ENCODE measurements around the gene CYP11A1. TPM values are rescaled to one million over a fixed set of nuclear protein-coding genes. Genes with fewer than 3 reads are reported as not detected.
A peak's percentile ranks its signal among the peaks of the same experiment; 100 is the strongest.
"Not testable (repeated sequence)": the region's sequence is repeated elsewhere in the genome, so short reads cannot be mapped to it uniquely, and the experiment has no call there.

Gene CYP11A1
- total RNA-seq, 2 experiments from 2014 or later, result 0.29 to 0.31 TPM

DNA sequence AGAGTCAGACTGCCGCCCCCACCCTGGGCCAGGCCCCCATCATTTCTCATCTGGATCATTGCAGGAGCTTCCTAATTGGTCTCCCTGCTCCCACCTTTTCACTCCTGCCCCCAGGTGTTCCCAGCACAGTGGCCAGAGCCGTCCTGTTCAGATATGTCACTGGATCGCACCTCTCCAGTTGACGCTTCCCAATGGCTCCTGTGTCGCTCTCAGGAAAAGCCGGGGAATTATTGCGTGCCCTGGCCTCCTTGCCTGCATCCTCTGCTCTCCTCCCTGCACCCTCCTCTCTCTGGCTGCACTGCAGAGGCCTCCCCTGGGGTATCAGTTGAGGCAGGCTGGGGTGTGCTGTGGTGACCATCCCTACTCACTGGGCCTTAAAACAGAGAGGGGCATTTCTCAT is 25.5 kb upstream of the CYP11A1 start:
- POLR2A ChIA-PET, result interaction anchor here (1.8 to 6.1 kb wide), 2 partner anchors 8 to 10 kb away, joined by 8 to 47 read pairs; no protein-coding TSS in a partner anchor
- Mint-ChIP-seq H3K36me3 (ENCODE audit: low read depth) (no peaks in the 10 kb centered on the region), H3K27me3 (no peaks in the 10 kb centered on the region), H3K4me3 (no peak overlapping the region), H3K4me1 (ENCODE audit: low read depth) (peaks cover 86% of the 10 kb centered on the region), H3K9me3 (no peaks in the 10 kb centered on the region), H3K27ac (peak overlapping the region; percentile 89)
- intact Hi-C loops (cut with micrococcal nuclease), result no loop called here
- DNase-seq, result no peak
- CTCF ChIA-PET, result interaction anchor here (1.2 to 5.3 kb wide), 4 partner anchors 7 to 17 kb away, joined by 3 to 40 read pairs (median 8); no protein-coding TSS in a partner anchor
- no peak for ATAC-seq
- TF ChIP-seq, protein P1, sequence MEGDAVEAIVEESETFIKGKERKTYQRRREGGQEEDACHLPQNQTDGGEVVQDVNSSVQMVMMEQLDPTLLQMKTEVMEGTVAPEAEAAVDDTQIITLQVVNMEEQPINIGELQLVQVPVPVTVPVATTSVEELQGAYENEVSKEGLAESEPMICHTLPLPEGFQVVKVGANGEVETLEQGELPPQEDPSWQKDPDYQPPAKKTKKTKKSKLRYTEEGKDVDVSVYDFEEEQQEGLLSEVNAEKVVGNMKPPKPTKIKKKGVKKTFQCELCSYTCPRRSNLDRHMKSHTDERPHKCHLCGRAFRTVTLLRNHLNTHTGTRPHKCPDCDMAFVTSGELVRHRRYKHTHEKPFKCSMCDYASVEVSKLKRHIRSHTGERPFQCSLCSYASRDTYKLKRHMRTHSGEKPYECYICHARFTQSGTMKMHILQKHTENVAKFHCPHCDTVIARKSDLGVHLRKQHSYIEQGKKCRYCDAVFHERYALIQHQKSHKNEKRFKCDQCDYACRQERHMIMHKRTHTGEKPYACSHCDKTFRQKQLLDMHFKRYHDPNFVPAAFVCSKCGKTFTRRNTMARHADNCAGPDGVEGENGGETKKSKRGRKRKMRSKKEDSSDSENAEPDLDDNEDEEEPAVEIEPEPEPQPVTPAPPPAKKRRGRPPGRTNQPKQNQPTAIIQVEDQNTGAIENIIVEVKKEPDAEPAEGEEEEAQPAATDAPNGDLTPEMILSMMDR (IDR thresholded peaks at IDR 0.05), result no peak

DNA sequence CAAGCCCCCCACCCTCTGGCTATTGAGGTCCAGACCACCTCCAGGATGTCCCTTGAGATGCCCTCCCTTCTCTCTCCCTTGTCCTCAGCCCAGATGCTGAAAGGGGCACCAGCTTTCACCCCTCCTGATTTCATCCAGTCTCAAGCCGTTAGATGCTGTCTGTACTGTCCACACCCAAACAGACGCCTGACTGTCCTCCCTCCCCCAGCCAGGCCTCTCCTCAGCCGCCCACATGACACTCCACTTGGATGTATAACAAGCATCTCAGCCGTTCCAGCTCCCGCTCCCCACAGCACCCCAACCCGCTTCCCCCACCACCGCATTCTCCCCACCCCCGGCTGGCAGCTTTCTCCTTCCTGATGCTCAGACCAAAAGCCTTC is 25.0 kb upstream of the CYP11A1 start:
- TF ChIP-seq, protein P1 (IDR thresholded peaks at IDR 0.05), result no peak
- H3K36me3 Mint-ChIP-seq (ENCODE audit: low read depth), result no peaks in the 10 kb centered on the region
- DNase-seq (no peak), ATAC-seq (no peak)
- ChIA-PET CTCF (interaction anchor here (1.2 to 5.3 kb wide), 3 partner anchors 7 to 17 kb away, joined by 3 to 40 read pairs (median 12); no protein-coding TSS in a partner anchor), POLR2A (interaction anchor here (1.8 to 6.1 kb wide), 2 partner anchors 8 to 10 kb away, joined by 8 to 47 read pairs; no protein-coding TSS in a partner anchor)
- peak overlapping the region; percentile 89 for H3K27ac Mint-ChIP-seq
- H3K4me1 Mint-ChIP-seq (ENCODE audit: low read depth), result peaks cover 81% of the 10 kb centered on the region
- no peaks in the 10 kb centered on the region for H3K27me3 Mint-ChIP-seq
- H3K4me3 Mint-ChIP-seq, result no peak overlapping the region
- no peaks in the 10 kb centered on the region for H3K9me3 Mint-ChIP-seq
- intact Hi-C loops (cut with micrococcal nuclease), result no loop called here

DNA sequence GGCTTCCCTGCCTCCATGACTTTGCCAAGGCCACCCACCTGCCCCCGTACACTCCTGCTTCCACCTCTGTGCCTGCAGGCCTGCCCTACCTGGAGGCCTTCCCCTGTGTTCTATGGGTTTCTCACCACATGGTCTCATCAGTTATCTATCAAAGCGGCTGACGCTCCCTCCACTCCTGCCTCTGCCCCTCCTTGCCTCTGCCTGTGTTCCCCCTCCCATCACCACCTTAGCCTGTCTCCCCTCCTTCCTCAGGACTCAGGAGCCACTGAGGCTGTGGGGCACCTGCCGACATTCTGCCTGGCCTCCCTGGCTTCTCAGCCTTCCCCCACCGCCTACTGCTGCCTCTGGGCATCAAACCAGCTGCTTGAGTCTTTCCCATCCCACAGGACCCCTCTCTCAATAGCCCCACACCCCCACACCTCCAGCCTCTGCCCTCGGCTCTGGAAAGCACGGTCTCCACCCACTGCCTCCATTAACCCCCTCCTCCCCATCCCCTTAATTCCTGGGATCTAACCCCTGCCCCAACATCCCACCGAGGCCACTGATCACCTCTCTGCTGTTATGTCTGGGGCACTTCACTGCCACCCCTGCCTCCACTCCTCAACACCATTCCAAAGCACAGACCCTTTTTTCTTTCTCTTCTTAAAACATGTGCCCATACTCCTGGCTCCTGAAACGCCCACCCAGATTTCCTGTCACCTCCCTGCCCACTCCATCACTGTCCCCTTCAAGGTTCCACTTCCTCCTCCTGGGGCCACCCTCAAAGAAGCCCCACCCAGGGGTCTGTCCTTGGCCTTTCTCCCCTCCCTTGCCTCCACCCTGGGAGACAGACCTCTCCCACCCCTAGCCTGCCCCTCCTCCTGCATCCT is 24.4 kb upstream of the CYP11A1 start:
- H3K27ac Mint-ChIP-seq, result peak overlapping the region; percentile 89
- no peaks in the 10 kb centered on the region for H3K36me3 Mint-ChIP-seq (ENCODE audit: low read depth)
- peaks cover 79% of the 10 kb centered on the region for H3K4me1 Mint-ChIP-seq (ENCODE audit: low read depth)
- POLR2A ChIA-PET, result interaction anchor here (0.8 to 6.1 kb wide), 3 partner anchors 7 to 11 kb away, joined by 4 to 47 read pairs (median 10); no protein-coding TSS in a partner anchor
- ATAC-seq, result no peak
- TF ChIP-seq, protein P1 (IDR thresholded peaks at IDR 0.05), result no peak
- DNase-seq, result no peak
- no peaks in the 10 kb centered on the region for H3K9me3 Mint-ChIP-seq
- CTCF ChIA-PET, result interaction anchor here (1.2 kb wide), 2 partner anchors 9 to 16 kb away, joined by 3 to 4 read pairs; no protein-coding TSS in a partner anchor
- peak overlapping the region; percentile 20 for H3K4me3 Mint-ChIP-seq
- intact Hi-C loops (cut with micrococcal nuclease), result no loop called here
- H3K27me3 Mint-ChIP-seq, result no peaks in the 10 kb centered on the region

DNA sequence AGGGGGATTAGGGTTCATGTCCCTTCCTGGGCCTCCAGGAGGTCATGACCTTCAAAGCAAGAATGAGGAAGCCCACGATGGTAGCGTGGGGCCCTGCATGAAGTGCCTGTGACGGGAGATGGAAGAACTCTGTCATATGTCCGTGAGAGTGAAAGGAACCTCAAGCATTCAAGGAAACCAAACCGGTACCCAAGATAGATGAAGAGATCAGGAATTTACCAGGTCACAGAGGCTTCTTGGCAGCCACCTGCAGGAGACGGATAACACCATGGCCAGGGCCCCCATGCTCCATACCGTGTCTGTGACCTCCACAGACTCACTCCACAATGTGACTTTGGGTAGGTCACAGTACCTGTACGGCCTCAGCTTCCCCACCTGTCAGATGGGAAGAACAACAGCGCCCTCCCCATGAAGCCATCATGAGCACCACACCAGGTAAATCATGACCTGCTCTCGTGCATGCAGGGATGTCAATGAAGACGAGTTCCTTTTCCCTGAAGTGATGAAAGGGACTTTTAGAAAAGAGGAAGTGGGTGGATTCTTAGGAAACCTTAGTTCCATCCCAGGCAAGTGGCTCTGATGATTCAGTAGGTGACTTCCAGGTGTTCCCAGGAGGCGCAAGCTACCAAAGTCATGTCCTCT is 23.3 kb upstream of the CYP11A1 start:
- ChIA-PET POLR2A (interaction anchor here (0.8 to 2.2 kb wide), 2 partner anchors 10 to 12 kb away, joined by 4 to 10 read pairs; no protein-coding TSS in a partner anchor), CTCF (interaction anchor here (1.1 to 1.3 kb wide), 3 partner anchors 8 to 18 kb away, joined by 3 to 4 read pairs (median 4); no protein-coding TSS in a partner anchor)
- Mint-ChIP-seq H3K36me3 (ENCODE audit: low read depth) (no peaks in the 10 kb centered on the region), H3K27me3 (no peaks in the 10 kb centered on the region), H3K4me1 (ENCODE audit: low read depth) (peaks cover 79% of the 10 kb centered on the region), H3K27ac (peak overlapping the region; percentile 89), H3K9me3 (no peaks in the 10 kb centered on the region), H3K4me3 (peak overlapping the region; percentile 46)
- ATAC-seq (no peak), DNase-seq (no peak)
- intact Hi-C loops (cut with micrococcal nuclease), result no loop called here
- TF ChIP-seq, protein P1 (IDR thresholded peaks at IDR 0.05), result no peak

DNA sequence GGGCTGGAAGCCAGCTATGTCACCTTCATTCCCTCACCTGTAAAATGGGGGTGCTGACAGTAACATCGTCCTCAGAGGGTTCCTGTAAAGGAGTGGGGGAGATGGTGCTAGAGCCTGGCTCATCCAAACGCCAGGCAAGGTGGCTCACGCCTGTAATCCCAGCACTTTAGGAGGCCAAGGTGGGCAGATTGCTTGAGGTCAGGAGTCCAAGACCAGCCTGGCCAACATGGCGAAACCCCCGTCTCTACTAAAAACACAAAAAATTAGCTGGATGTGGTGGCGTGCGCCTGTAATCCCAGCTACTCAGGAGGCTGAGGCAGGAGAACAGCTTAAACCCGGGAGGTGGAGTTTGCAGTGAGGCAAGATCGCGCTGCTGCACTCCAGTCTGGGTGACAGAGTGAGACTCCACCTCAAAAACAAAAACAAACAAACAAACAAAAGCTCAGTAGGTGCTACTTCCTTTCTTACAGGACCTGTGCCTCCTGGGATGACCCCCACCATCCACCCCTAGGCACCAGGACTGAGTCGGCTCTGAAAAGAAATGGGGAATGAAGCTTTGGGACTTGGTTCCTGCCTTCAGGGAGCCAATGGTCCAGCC is 22.7 kb upstream of the CYP11A1 start:
- intact Hi-C loops (cut with micrococcal nuclease); DNase-seq; H3K36me3 Mint-ChIP-seq (ENCODE audit: low read depth); H3K27me3 Mint-ChIP-seq; H3K9me3 Mint-ChIP-seq; ATAC-seq: not testable (repeated sequence)
- peaks cover 79% of the 10 kb centered on the region for H3K4me1 Mint-ChIP-seq (ENCODE audit: low read depth)
- H3K4me3 Mint-ChIP-seq, result peak overlapping the region; percentile 46
- peak overlapping the region; percentile 89 for H3K27ac Mint-ChIP-seq
- ChIA-PET POLR2A (interaction anchor here (0.7 to 2.2 kb wide), 2 partner anchors 11 to 13 kb away, joined by 3 to 10 read pairs; no protein-coding TSS in a partner anchor), CTCF (interaction anchor here (0.6 to 1.3 kb wide), 3 partner anchors 15 to 565 kb away, joined by 3 to 4 read pairs (median 3); no protein-coding TSS in a partner anchor)

Data from activated CD8-positive, alpha-beta T cell treated with anti-CD3 and anti-CD28 coated beads for 36 hours (primary cell).